IMR-90 (cell line): ENCODE measurements around the gene TEX14. TPM values are rescaled to one million over a fixed set of nuclear protein-coding genes. Genes with fewer than 3 reads are reported as not detected.

ENCODE experiments used
- ATAC-seq: fragments of 200-7000 bp; cut with Tn5 transposase; 2 replicates; pipeline ENCODE4 v1.9.1; 2020; ENCODE audit warnings: low read depth, mild to moderate bottlenecking, moderate library complexity
- BruUV-seq: library from RNA; stranded (reverse); fragments of 400-500 nt; replicated peaks from 2 replicates; lab custom pipeline; 2021; lab: Mats Ljungman, UMichigan
- CTCF ChIA-PET: fragments of 300-600 bp; formaldehyde crosslinking; extraction: SDS; loops from one replicate; lab custom pipeline; 2021; ENCODE audit warnings: antibody characterized with exemption; lab: Yijun Ruan, JAX
- POLR2A ChIA-PET: fragments of 300-600 bp; sonication (Branson Sonifier 250); formaldehyde crosslinking; loops from one replicate; lab custom pipeline; 2022; ENCODE audit warnings: antibody characterized with exemption; ENCODE audit not compliant: unreplicated experiment; lab: Charles Lee
- DNase-seq: peaks from one replicate; pipeline ENCODE4 v3.0.0; 2013
- H2AFZ ChIP-seq: replicated peaks from 2 replicates; pipeline ENCODE3; 2013; ENCODE audit warnings: low read length, mild to moderate bottlenecking; ENCODE audit not compliant: poor library complexity
- H2AK5ac ChIP-seq: 2 replicates; pipeline ENCODE4 v1.6.1; 2013; ENCODE audit warnings: low read depth, low read length, inconsistent platforms
- H2AK9ac ChIP-seq: replicated peaks from 2 replicates; pipeline ENCODE3; 2013; ENCODE audit warnings: mild to moderate bottlenecking, low read depth, low read length, moderate library complexity; ENCODE audit not compliant: poor library complexity
- H2BK120ac ChIP-seq: 2 replicates; pipeline ENCODE4 v1.6.1; 2013; ENCODE audit warnings: low read depth, low read length, inconsistent platforms
- H2BK15ac ChIP-seq: 3 replicates; pipeline ENCODE4 v1.6.1; 2013; ENCODE audit warnings: low read depth, low read length, inconsistent platforms
- H2BK20ac ChIP-seq: 2 replicates; pipeline ENCODE4 v1.6.1; 2013; ENCODE audit warnings: low read depth, mild to moderate bottlenecking, inconsistent platforms, low read length, moderate library complexity
- H2BK5ac ChIP-seq: 2 replicates; pipeline ENCODE4 v1.6.1; 2013; ENCODE audit warnings: mild to moderate bottlenecking, low read depth, low read length, inconsistent platforms; ENCODE audit not compliant: poor library complexity, severe bottlenecking
- H3K14ac ChIP-seq: replicated peaks from 2 replicates; pipeline ENCODE4 v1.6.1; 2013; ENCODE audit warnings: low read depth, low read length, inconsistent platforms
- H3K18ac ChIP-seq: 2 replicates; pipeline ENCODE4 v1.6.1; 2013; ENCODE audit warnings: low read depth, low read length, control low read depth
- H3K23ac ChIP-seq: 2 replicates; pipeline ENCODE4 v1.6.1; 2013; ENCODE audit warnings: low read depth, low read length, inconsistent platforms
- H3K27ac ChIP-seq: 2 replicates; pipeline ENCODE4 v1.5.1; 2013; ENCODE audit warnings: mild to moderate bottlenecking, control low read depth, low read length; ENCODE audit not compliant: insufficient read depth
- H3K27me3 ChIP-seq: 2 replicates; pipeline ENCODE4 v1.6.1; 2013; ENCODE audit warnings: low read length; ENCODE audit not compliant: control insufficient read depth, insufficient read depth
- H3K36me3 ChIP-seq: 2 replicates; pipeline ENCODE4 v1.6.1; 2013; ENCODE audit warnings: low read length, mixed read lengths; ENCODE audit not compliant: control insufficient read depth, insufficient read depth
- H3K4ac ChIP-seq: 2 replicates; pipeline ENCODE4 v1.6.1; 2013; ENCODE audit warnings: low read depth, low read length, inconsistent platforms
- H3K4me1 ChIP-seq: 2 replicates; pipeline ENCODE4 v1.6.1; 2013; ENCODE audit warnings: low read length, mixed read lengths; ENCODE audit not compliant: control insufficient read depth, insufficient read depth
- H3K4me2 ChIP-seq: 2 replicates; pipeline ENCODE4 v1.6.1; 2013; ENCODE audit warnings: low read depth, mild to moderate bottlenecking, control low read depth, low read length, moderate library complexity
- H3K4me3 ChIP-seq: 2 replicates; pipeline ENCODE4 v1.5.1; 2013; ENCODE audit warnings: low read depth, mild to moderate bottlenecking, control low read depth, low read length, moderate library complexity; ENCODE audit not compliant: insufficient read depth
- H3K56ac ChIP-seq: 2 replicates; pipeline ENCODE4 v1.6.1; 2013; ENCODE audit warnings: low read length, inconsistent platforms; ENCODE audit not compliant: insufficient read depth; ENCODE audit errors: extremely low read depth
- H3K79me1 ChIP-seq, 2 experiments: 2 replicates each; pipeline ENCODE4 v1.6.1; 2013; ENCODE audit warnings: low read length in 2 of 2, inconsistent platforms in 1 of 2, low read depth in 1 of 2
- H3K9ac ChIP-seq: 2 replicates; pipeline ENCODE4 v1.6.1; 2013; ENCODE audit warnings: low read depth, low read length, control low read depth
- H3K9me1 ChIP-seq: 2 replicates; pipeline ENCODE4 v1.6.1; 2013; ENCODE audit warnings: low read length, inconsistent platforms; ENCODE audit not compliant: insufficient read depth
- H3K9me3 ChIP-seq: 2 replicates; pipeline ENCODE4 v1.6.1; 2013; ENCODE audit warnings: low read length; ENCODE audit not compliant: control insufficient read depth, insufficient read depth
- H4K20me1 ChIP-seq: 2 replicates; pipeline ENCODE4 v1.6.1; 2013; ENCODE audit warnings: low read length, inconsistent platforms; ENCODE audit not compliant: insufficient read depth
- H4K5ac ChIP-seq: 2 replicates; pipeline ENCODE4 v1.6.1; 2013; ENCODE audit warnings: mild to moderate bottlenecking, low read depth, low read length, control low read depth
- H4K8ac ChIP-seq, 2 experiments: 2 replicates each; pipeline ENCODE4 v1.6.1; 2013; ENCODE audit warnings: low read depth in 2 of 2, low read length in 2 of 2, control low read depth in 1 of 2, inconsistent platforms in 1 of 2
- H4K91ac ChIP-seq: 2 replicates; pipeline ENCODE4 v1.6.1; 2013; ENCODE audit warnings: low read depth, low read length, inconsistent platforms; ENCODE audit not compliant: insufficient read depth
- BHLHE40 ChIP-seq: fragments of 150-350 bp; IDR thresholded peaks from 2 replicates; pipeline ENCODE4 v1.6.1; 2016; ENCODE audit warnings: mild to moderate bottlenecking, low read depth, low read length
- CEBPB ChIP-seq: IDR thresholded peaks from 2 replicates; pipeline ENCODE4 v1.6.1; 2012; ENCODE audit warnings: low read depth, low read length, improper control_type of control experiment
- CHD1 ChIP-seq: IDR thresholded peaks from 2 replicates; pipeline ENCODE4 v1.6.1; 2012; ENCODE audit warnings: low read depth, low read length, improper control_type of control experiment
- CTCF ChIP-seq: conservative IDR thresholded peaks from 2 replicates; pipeline ENCODE4 v1.5.1; 2012; ENCODE audit warnings: mild to moderate bottlenecking, low read depth, low read length, improper control_type of control experiment
- ELK1 ChIP-seq: fragments of 150-350 bp; IDR thresholded peaks from 2 replicates; pipeline ENCODE4 v1.6.1; 2016; ENCODE audit warnings: low read depth, mild to moderate bottlenecking, low read length, moderate library complexity, borderline replicate concordance
- MAFK ChIP-seq: IDR thresholded peaks from 2 replicates; pipeline ENCODE4 v1.6.1; 2012; ENCODE audit warnings: low read depth, low read length, improper control_type of control experiment
- MAZ ChIP-seq: IDR thresholded peaks from 2 replicates; pipeline ENCODE4 v1.6.1; 2012; ENCODE audit warnings: low read depth, mild to moderate bottlenecking, low read length, improper control_type of control experiment, moderate library complexity, borderline replicate concordance
- RCOR1 ChIP-seq: IDR thresholded peaks from 2 replicates; pipeline ENCODE4 v1.6.1; 2012; ENCODE audit warnings: mild to moderate bottlenecking, low read length, improper control_type of control experiment; ENCODE audit not compliant: insufficient replicate concordance
- SMC3 ChIP-seq: fragments of 150-350 bp; IDR thresholded peaks from 2 replicates; pipeline ENCODE4 v1.6.1; 2016; ENCODE audit warnings: low read depth, mild to moderate bottlenecking, antibody characterized with exemption, low read length, moderate library complexity
- WGBS, 2 experiments: methylation state at CpG; one replicate each; pipeline versions ENCODE4 v1.1.5 to v1.1.7; 2013; ENCODE audit warnings: missing lambda C conversion rate in 2 of 2; ENCODE audit not compliant: insufficient read length in 1 of 2; ENCODE audit errors: extremely low coverage in 2 of 2; 5-methylcytosine and 5-hydroxymethylcytosine counted together
- dilution Hi-C: fragments of 300-500 bp; cut with HindIII; formaldehyde crosslinking; loops from one replicate; pipeline ENCODE4 v1.14.3; 2018; ENCODE audit warnings: low sequenced_read_pairs; ENCODE audit not compliant: unreplicated experiment
- in situ Hi-C: fragments of 300-500 bp; cut with MboI; formaldehyde crosslinking; loops from 3 replicates; pipeline ENCODE4 v1.14.3; 2019; ENCODE audit warnings: low sequenced_read_pairs, inconsistent platforms, mixed read lengths
- intact Hi-C: fragments of 100-400 bp; cut with micrococcal nuclease; formaldehyde crosslinking; loops from 2 replicates; pipeline ENCODE4 v1.10.0; 2022
- polyA plus RNA-seq, 3 experiments: library from polyadenylated mRNA; depleted of rRNA; stranded (reverse); fragments of >200 nt; gene quantifications; 2 replicates each; pipeline ENCODE4 v1.2.3, GENCODE V29; 2012; ENCODE audit warnings: low replicate concordance in 1 of 3
- total RNA-seq: library from RNA; depleted of rRNA; stranded (reverse); fragments of >200 nt; gene quantifications from 2 replicates; pipeline ENCODE4 v1.2.3, GENCODE V29; 2012

The TEX14 gene
- total and polyA plus RNA-seq, 2 of the 4 experiments (the other 2 are of a cell fraction): not detected

- no peak overlapping the region for H2BK15ac ChIP-seq
- dilution Hi-C loops: no loop called here
- no peaks in the 10 kb centered on the region for H3K4me1 ChIP-seq
- WGBS, 2 experiments: no CpG with 5 or more reads among the region's 10 CpGs
- intact Hi-C loops: no loop called here
- H3K9me3 ChIP-seq: no peaks in the 10 kb centered on the region
- no peak for TF ChIP-seq MAFK
- no peak for TF ChIP-seq BHLHE40
- no peak for TF ChIP-seq CTCF
- no peak for TF ChIP-seq ELK1
- TF ChIP-seq SMC3: no peak
- TF ChIP-seq CHD1: no peak
- TF ChIP-seq MAZ: no peak
- no peak for TF ChIP-seq CEBPB
- TF ChIP-seq RCOR1: no peak
- H2BK120ac ChIP-seq: no peak overlapping the region
- H3K9me1 ChIP-seq: no peaks in the 10 kb centered on the region
- H2AK9ac ChIP-seq: no peak overlapping the region
- H3K18ac ChIP-seq: no peak overlapping the region
- H2BK5ac ChIP-seq: no peak overlapping the region
- no peak overlapping the region for H4K91ac ChIP-seq
- ATAC-seq (no peak), DNase-seq (no peak)
- no peak overlapping the region for H2BK20ac ChIP-seq
- H3K36me3 ChIP-seq: no peaks in the 10 kb centered on the region
- no peak overlapping the region for H3K56ac ChIP-seq
- no peak overlapping the region for H2AFZ ChIP-seq
- no peaks in the 10 kb centered on the region; the same call in 1 of the 2 replicates for H3K27me3 ChIP-seq
- no peak overlapping the region for H3K4me2 ChIP-seq
- no peaks in the 10 kb centered on the region for H4K20me1 ChIP-seq
- POLR2A ChIA-PET: interaction anchor here (0.6 kb wide), 1 partner anchor 751 kb away, joined by 6 read pairs; no protein-coding TSS in a partner anchor
- no peak overlapping the region for H2AK5ac ChIP-seq
- no peak overlapping the region for H4K8ac ChIP-seq
- no peaks in the 10 kb centered on the region for H3K79me1 ChIP-seq
- BruUV-seq: no TSS peak
- in situ Hi-C loops: no loop called here
- no peak overlapping the region for H3K14ac ChIP-seq
- no peak overlapping the region for H3K27ac ChIP-seq
- H3K9ac ChIP-seq: no peak overlapping the region
- H3K4me3 ChIP-seq: no peak overlapping the region
- CTCF ChIA-PET: interaction anchor here (0.6 kb wide), 1 partner anchor 320 kb away, joined by 5 read pairs; no protein-coding TSS in a partner anchor
- H3K4ac ChIP-seq: no peak overlapping the region
- H4K5ac ChIP-seq: no peak overlapping the region
- no peak overlapping the region for H3K23ac ChIP-seq
These were observed 7.8 kb downstream of the TEX14 start for GRCh38 chr17:58684003-58684402.
